ENCODE results near the gene ZNF594. TPM values are rescaled to one million over a fixed set of nuclear protein-coding genes. Genes with fewer than 3 reads are reported as not detected.

ZNF594 gene
- total RNA-seq, 1 donor from 2014 or later, result 2.9 TPM

DNA sequence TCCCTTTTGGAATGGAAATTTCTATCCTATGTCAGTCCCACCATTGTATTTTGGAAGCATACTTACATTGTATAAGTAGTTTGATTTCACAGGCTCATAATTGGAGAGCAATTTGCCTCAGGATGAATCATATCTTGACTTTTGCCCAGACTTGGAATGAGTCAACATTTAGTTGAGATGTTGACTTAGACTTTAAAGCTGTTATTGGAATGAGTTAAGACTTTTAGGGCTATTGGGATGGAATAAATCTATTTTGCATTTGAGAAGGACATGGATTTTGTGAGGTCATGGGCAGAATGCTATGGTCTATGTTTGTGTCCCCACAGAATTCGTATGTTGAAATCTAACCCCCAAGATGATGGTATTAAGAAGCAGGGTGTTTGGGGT is 12.2 kb upstream of the ZNF594 start:
- Histone ChIP-seq H3K36me3 (ENCODE audit: control insufficient read depth, insufficient read depth, low read length) (no peaks in the 10 kb centered on the region), H3K27me3 (ENCODE audit: control insufficient read depth, insufficient read depth, low read length) (no peaks in the 10 kb centered on the region), H3K4me3 (ENCODE audit: low read depth, low read length) (no peak overlapping the region)
- TF ChIP-seq, protein P1, sequence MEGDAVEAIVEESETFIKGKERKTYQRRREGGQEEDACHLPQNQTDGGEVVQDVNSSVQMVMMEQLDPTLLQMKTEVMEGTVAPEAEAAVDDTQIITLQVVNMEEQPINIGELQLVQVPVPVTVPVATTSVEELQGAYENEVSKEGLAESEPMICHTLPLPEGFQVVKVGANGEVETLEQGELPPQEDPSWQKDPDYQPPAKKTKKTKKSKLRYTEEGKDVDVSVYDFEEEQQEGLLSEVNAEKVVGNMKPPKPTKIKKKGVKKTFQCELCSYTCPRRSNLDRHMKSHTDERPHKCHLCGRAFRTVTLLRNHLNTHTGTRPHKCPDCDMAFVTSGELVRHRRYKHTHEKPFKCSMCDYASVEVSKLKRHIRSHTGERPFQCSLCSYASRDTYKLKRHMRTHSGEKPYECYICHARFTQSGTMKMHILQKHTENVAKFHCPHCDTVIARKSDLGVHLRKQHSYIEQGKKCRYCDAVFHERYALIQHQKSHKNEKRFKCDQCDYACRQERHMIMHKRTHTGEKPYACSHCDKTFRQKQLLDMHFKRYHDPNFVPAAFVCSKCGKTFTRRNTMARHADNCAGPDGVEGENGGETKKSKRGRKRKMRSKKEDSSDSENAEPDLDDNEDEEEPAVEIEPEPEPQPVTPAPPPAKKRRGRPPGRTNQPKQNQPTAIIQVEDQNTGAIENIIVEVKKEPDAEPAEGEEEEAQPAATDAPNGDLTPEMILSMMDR (IDR thresholded peaks at IDR 0.05; ENCODE audit: insufficient read depth, low read length, severe bottlenecking), result no peak
- DNase-seq (ENCODE audit: low read depth) (peak; percentile 68), FAIRE-seq (no peak)

- DNase-seq (ENCODE audit: low read depth) (no peak), FAIRE-seq (no peak)
- TF ChIP-seq, protein P1 (IDR thresholded peaks at IDR 0.05; ENCODE audit: insufficient read depth, low read length, severe bottlenecking), result no peak
- Histone ChIP-seq H3K4me3 (ENCODE audit: low read depth, low read length) (no peak overlapping the region), H3K36me3 (ENCODE audit: control insufficient read depth, insufficient read depth, low read length) (no peaks in the 10 kb centered on the region), H3K27me3 (ENCODE audit: control insufficient read depth, insufficient read depth, low read length) (no peaks in the 10 kb centered on the region)
These were observed 11.7 kb upstream of the ZNF594 start for GRCh38 chr17:5203178-5203907.

DNA sequence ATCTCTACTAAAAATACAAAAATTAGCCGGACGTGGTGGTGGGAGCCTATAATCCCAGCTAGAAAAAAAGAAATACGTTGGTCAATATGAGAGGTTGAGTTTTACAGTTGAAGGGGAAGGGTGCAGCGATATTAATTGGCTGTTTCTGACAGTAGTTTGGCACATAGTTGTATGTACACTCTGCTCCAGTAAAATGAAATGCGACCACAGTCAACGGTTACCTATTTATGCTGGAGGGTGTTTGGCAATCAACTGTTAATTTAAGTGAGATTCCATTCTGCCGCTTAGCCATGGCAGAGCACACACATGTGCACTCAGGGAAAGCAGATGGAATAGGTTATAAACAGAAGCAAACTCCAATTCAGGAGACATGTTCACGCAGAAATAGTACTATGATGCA is 9.3 kb upstream of the ZNF594 start:
- Histone ChIP-seq H3K27me3 (ENCODE audit: control insufficient read depth, insufficient read depth, low read length) (no peaks in the 10 kb centered on the region), H3K36me3 (ENCODE audit: control insufficient read depth, insufficient read depth, low read length) (peaks cover under 1% of the 10 kb centered on the region), H3K4me3 (ENCODE audit: low read depth, low read length) (no peak overlapping the region)
- FAIRE-seq (peak; percentile 28), DNase-seq (ENCODE audit: low read depth) (no peak)
- TF ChIP-seq, protein P1 (IDR thresholded peaks at IDR 0.05; ENCODE audit: insufficient read depth, low read length, severe bottlenecking), result no peak

- no peak overlapping the region for H3K4me3 ChIP-seq (ENCODE audit: low read depth, low read length)
- FAIRE-seq (no peak), DNase-seq (ENCODE audit: low read depth) (no peak)
- peaks cover 1% of the 10 kb centered on the region for H3K36me3 ChIP-seq (ENCODE audit: control insufficient read depth, insufficient read depth, low read length)
- no peaks in the 10 kb centered on the region for H3K27me3 ChIP-seq (ENCODE audit: control insufficient read depth, insufficient read depth, low read length)
- TF ChIP-seq, protein P1 (IDR thresholded peaks at IDR 0.05; ENCODE audit: insufficient read depth, low read length, severe bottlenecking), result no peak
These were observed 8.7 kb upstream of the ZNF594 start for GRCh38 chr17:5200360-5200759.

DNA sequence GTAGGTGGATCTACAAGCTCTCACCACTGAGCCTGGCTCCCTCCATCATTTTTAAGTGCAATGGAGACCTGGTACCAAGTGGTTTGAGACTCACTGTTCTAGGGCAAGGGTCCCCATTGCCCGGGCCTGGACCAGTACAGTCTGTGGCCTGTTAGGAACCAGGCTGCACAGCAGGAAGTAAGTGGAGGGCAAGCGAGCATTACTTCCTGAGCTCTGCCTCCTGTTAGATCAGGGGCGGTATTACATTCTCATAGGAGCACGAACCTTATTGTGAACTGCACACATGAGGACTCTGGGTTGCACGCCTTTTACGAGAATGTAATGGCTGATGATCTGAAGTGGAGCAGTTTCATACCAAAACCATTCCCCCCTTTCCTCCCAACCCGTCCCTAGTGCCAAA is 6.8 kb upstream of the ZNF594 start:
- FAIRE-seq (no peak), DNase-seq (ENCODE audit: low read depth) (no peak)
- Histone ChIP-seq H3K36me3 (ENCODE audit: control insufficient read depth, insufficient read depth, low read length) (peaks cover 1% of the 10 kb centered on the region), H3K27me3 (ENCODE audit: control insufficient read depth, insufficient read depth, low read length) (no peaks in the 10 kb centered on the region), H3K4me3 (ENCODE audit: low read depth, low read length) (no peak overlapping the region)
- TF ChIP-seq, protein P1 (IDR thresholded peaks at IDR 0.05; ENCODE audit: insufficient read depth, low read length, severe bottlenecking), result no peak

- FAIRE-seq (no peak), DNase-seq (ENCODE audit: low read depth) (no peak)
- Histone ChIP-seq H3K27me3 (ENCODE audit: control insufficient read depth, insufficient read depth, low read length) (no peaks in the 10 kb centered on the region), H3K36me3 (ENCODE audit: control insufficient read depth, insufficient read depth, low read length) (peaks cover 1% of the 10 kb centered on the region), H3K4me3 (ENCODE audit: low read depth, low read length) (no peak overlapping the region)
- TF ChIP-seq, protein P1 (IDR thresholded peaks at IDR 0.05; ENCODE audit: insufficient read depth, low read length, severe bottlenecking), result no peak
These were observed 2.7 kb upstream of the ZNF594 start for GRCh38 chr17:5194346-5194745.

All from bronchial epithelial cell (primary cell).